HG02970 (cell line): ENCODE measurements around the gene OR2T34.
"Not testable (repeated sequence)": the region's sequence is repeated elsewhere in the genome, so short reads cannot be mapped to it uniquely, and the experiment has no call there.

Experiments
- ATAC-seq: cut with Tn5 transposase; IDR thresholded peaks from one replicate; pipeline ENCODE4 v1.9.1; 2021; ENCODE audit warnings: mild to moderate bottlenecking, moderate library complexity, moderate number of reproducible peaks; ENCODE audit not compliant: unreplicated experiment, low FRiP score

Gene OR2T34

DNA sequence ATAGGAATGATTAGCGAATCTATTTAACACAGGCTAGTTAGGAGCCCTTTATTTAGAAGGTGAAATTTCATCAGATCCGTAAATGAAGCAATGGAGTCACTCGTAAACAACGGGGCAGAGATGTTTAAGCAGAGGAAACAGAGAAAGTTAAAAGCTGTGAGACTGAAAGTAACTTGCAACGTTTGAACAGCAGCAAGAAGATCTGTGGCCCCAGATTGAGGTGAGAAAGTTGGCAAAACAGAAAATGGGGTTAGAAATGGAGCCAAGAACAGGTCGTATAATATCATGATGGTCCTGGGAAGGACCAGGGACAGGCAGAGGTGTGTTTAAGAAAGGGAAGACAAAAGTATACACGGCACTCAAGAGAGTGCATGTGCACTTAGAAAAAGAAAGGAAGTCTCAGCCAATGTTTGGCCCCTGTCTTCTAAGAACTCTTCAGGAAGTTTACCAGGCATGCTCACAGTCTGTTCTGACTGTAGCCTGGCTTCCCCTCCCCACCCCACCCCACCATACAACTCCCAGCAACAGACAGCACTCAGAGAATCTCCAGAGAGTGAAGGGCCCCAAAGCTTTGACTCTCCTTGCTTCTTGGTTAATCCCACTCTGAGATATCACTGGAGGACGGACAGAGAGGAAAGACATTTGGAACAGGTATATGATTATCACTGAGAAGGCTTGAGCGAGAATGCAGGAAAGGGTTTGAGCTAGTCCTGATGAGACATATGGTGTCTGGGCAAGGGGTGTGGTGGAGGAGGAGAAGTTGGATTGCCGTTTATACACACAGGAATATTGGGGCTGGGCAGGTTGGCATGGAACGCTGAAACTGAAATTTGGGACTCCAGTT is 8.8 kb downstream of the OR2T34 start:
- not testable (repeated sequence) for ATAC-seq

DNA sequence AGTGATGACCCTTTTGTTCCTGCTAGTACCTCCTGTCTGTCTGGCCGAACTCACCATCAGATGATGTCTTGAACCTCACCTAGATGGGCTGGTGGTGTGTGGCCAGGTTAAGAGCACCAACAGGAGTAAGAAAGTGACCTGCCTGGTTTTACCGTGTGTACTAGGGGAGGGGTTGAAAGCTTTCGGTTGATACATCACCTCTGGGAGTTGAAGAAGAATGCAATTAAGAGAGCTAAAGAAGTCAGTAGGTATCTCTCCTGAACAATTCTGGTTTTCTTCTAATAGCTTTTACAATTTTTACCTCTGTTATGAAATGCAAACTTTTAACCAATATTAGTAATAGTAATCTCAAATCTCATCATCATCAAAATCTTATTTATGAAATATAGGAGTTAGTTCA is 11.9 kb downstream of the OR2T34 start, which contains the start of gene OR2T29:
OR2T29 (minus strand) TSS at position 101 of the 400 bp plus-strand sequence. CDS start 3,281 bp downstream, outside the sequence.
- ATAC-seq: not testable (repeated sequence)

DNA sequence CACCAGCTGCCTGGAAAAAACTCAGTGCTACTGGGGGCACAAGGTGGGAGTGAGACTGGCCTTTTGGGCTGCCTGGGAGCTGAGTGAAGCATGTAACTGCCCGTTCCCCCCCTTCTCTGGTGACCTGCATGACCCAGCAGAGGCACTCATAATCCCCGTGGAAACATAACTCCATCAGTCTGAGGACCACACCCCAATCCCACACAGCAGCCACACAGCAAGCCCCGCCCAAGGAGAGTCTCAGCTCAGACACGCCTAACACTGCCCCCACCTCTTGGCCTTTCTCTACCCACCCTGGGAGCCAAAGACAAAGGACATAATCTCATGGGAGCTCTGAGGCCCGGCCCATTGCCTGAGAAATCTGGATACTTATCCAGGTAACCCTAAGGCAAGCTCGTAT is 23.5 kb downstream of the OR2T34 start:
- not testable (repeated sequence) for ATAC-seq

DNA sequence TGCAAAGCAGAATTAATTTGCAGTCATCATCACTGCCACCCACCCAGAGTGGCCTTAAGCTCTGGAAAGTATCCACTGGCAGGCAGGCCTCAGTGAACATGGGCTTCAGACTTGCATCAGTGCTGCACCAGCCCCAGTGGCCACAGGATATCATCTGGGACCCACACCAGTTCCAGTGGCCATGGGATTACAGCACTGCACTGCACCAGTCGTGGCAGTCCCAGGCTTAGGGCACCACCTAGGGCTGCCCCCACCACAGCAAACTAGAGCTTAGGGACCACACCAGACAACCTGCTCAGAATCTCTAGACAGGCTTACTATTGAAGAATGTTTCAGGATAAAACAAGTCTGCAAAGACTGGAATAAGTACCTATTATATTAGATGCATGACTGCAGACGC is 27.2 kb downstream of the OR2T34 start:
- ATAC-seq: not testable (repeated sequence)

DNA sequence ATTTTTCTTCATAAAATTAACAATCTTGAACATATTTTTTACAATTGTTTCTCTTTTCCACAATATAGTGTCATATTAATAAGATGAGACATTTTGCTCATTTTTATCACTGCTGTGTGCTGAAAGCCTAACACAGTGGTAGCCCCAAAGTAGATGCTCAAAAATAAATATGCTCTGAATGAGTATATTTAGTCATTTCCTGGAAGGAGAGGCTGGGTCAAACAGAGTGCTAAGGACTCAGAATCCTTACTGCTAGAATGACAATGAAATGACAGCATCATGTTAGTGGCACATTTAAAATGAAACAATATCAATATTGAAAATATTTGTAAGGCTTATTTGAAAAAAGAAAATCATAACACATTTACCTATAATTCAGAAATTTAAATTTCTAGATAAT is 37.1 kb downstream of the OR2T34 start:
- ATAC-seq: not testable (repeated sequence)
